Panc1 (cell line): ENCODE data around the gene ADGRB3. TPM values are rescaled to one million over a fixed set of nuclear protein-coding genes. Genes with fewer than 3 reads are reported as not detected.

ENCODE experiments used
- ATAC-seq: fragments of 200-7000 bp; cut with Tn5 transposase; 2 replicates; pipeline ENCODE4 v1.9.1; 2020; ENCODE audit warnings: mild to moderate bottlenecking, moderate library complexity
- BruUV-seq: library from RNA; stranded (reverse); fragments of 400-500 nt; replicated peaks from 2 replicates; lab custom pipeline; 2021; lab: Mats Ljungman, UMichigan
- CTCF ChIA-PET: fragments of 300-600 bp; sonication (Branson Sonifier 250); formaldehyde crosslinking; loops from one replicate; lab custom pipeline; 2022; ENCODE audit warnings: antibody characterized with exemption; lab: Charles Lee
- POLR2A ChIA-PET: fragments of 300-600 bp; sonication (Branson Sonifier 250); formaldehyde crosslinking; loops from one replicate; lab custom pipeline; 2022; ENCODE audit warnings: antibody characterized with exemption; lab: Charles Lee
- DNase-seq: peaks from one replicate; pipeline ENCODE4 v3.0.0-alpha.2; 2010; ENCODE audit warnings: low read depth, low spot score
- H3K27ac ChIP-seq: 2 replicates; pipeline ENCODE4 v1.5.1; 2011; ENCODE audit warnings: mild to moderate bottlenecking, low read length, inconsistent platforms
- H3K27me3 ChIP-seq: fragments of 200-500 bp; sonication (Bioruptor generic); 2 replicates; pipeline ENCODE4 v1.6.0; 2014; ENCODE audit warnings: low read length, inconsistent platforms; ENCODE audit not compliant: control insufficient read depth, insufficient read depth
- H3K36me3 ChIP-seq: fragments of 200-500 bp; sonication (Bioruptor generic); 2 replicates; pipeline ENCODE4 v1.5.1; 2014; ENCODE audit warnings: inconsistent platforms, mild to moderate bottlenecking, low read length, moderate library complexity; ENCODE audit not compliant: control insufficient read depth, insufficient read depth
- H3K4me1 ChIP-seq: 2 replicates; pipeline ENCODE4 v1.5.1; 2011; ENCODE audit warnings: inconsistent platforms, mild to moderate bottlenecking, low read length, moderate library complexity; ENCODE audit not compliant: control insufficient read depth, insufficient read depth
- H3K4me3 ChIP-seq, 2 experiments: 2 replicates each; pipeline ENCODE4 v1.5.1; 2011 to 2012; ENCODE audit warnings: low read depth in 2 of 2, low read length in 2 of 2, mild to moderate bottlenecking in 2 of 2, inconsistent platforms in 1 of 2, moderate library complexity in 1 of 2
- H3K9me3 ChIP-seq: fragments of 200-500 bp; sonication (Bioruptor generic); 2 replicates; pipeline ENCODE4 v1.5.1; 2014; ENCODE audit warnings: low read depth, mild to moderate bottlenecking, inconsistent platforms, low read length, moderate library complexity; ENCODE audit not compliant: control insufficient read depth, insufficient read depth
- CTCF ChIP-seq: fragments of 450-650 bp; IDR thresholded peaks from 2 replicates; pipeline ENCODE4 v1.5.1; 2017; ENCODE audit warnings: mild to moderate bottlenecking
- POLR2AphosphoS5 ChIP-seq: IDR thresholded peaks from 2 replicates; pipeline ENCODE4 v1.6.1; 2012; ENCODE audit warnings: mild to moderate bottlenecking, low read depth, low read length, moderate library complexity
- REST ChIP-seq, 2 experiments: IDR thresholded peaks; 2 replicates each; pipeline ENCODE4 v1.6.1; 2011 to 2012; ENCODE audit warnings: low read depth in 2 of 2, control low read depth in 1 of 2, low read length in 1 of 2, mild to moderate bottlenecking in 1 of 2, moderate library complexity in 1 of 2; ENCODE audit not compliant: insufficient read depth in 1 of 2
- SIN3A ChIP-seq: IDR thresholded peaks from 2 replicates; pipeline ENCODE4 v1.6.1; 2012; ENCODE audit warnings: low read depth, mild to moderate bottlenecking, low read length, moderate library complexity, borderline replicate concordance; ENCODE audit not compliant: insufficient read depth
- TCF7L2 ChIP-seq: IDR thresholded peaks from 2 replicates; pipeline ENCODE4 v1.6.1; 2011; ENCODE audit warnings: mild to moderate bottlenecking, low read depth, low read length, inconsistent platforms
- in situ Hi-C: cut with HindIII; loops from 2 replicates; pipeline ENCODE4 v1.10.0; 2016; ENCODE audit warnings: low sequenced_read_pairs, low pct_unique_long_range_greater_than_20kb
- intact Hi-C: fragments of 100-400 bp; cut with micrococcal nuclease; formaldehyde crosslinking; loops from one replicate; pipeline ENCODE4 v1.10.0; 2022; ENCODE audit not compliant: unreplicated experiment
- total RNA-seq: library from RNA; stranded (reverse); gene quantifications from one replicate; pipeline ENCODE4 v1.2.1, GENCODE V29; 2021; ENCODE audit not compliant: unreplicated experiment

ADGRB3 gene
- total RNA-seq, 1 experiment from 2014 or later: 0.10 TPM

GRCh38 chr6:68704485-68704884 lies 69.4 kb downstream of the ADGRB3 start:
- POLR2A ChIA-PET: no interaction called here
- Histone ChIP-seq H3K27ac (no peak overlapping the region), H3K9me3 (no peaks in the 10 kb centered on the region), H3K4me3 (no peak overlapping the region), H3K36me3 (no peaks in the 10 kb centered on the region), H3K4me1 (no peaks in the 10 kb centered on the region), H3K27me3 (no peaks in the 10 kb centered on the region)
- no peak for ATAC-seq
- no peak for TF ChIP-seq TCF7L2
- no peak for TF ChIP-seq SIN3A
- no peak for TF ChIP-seq POLR2AphosphoS5
- TF ChIP-seq CTCF: no peak
- no peak for TF ChIP-seq REST (IDR thresholded peaks at IDR 0.05; ENCODE audit: insufficient read depth in 1 of 2, low read depth in 2 of 2, low read length in 1 of 2)
- in situ Hi-C loops: no loop called here
- CTCF ChIA-PET: no interaction called here
- no TSS peak for BruUV-seq
- DNase-seq: no peak
- intact Hi-C loops: no loop called here

GRCh38 chr6:68709091-68709490 lies 74.0 kb downstream of the ADGRB3 start:
- H3K4me1 ChIP-seq: no peaks in the 10 kb centered on the region
- POLR2A ChIA-PET: no interaction called here
- no TSS peak for BruUV-seq
- ATAC-seq (no peak), DNase-seq (no peak)
- no peaks in the 10 kb centered on the region for H3K27me3 ChIP-seq
- CTCF ChIA-PET: no interaction called here
- no peak overlapping the region for H3K4me3 ChIP-seq
- no peak overlapping the region for H3K27ac ChIP-seq
- no peaks in the 10 kb centered on the region for H3K9me3 ChIP-seq
- intact Hi-C loops (no loop called here), in situ Hi-C loops (no loop called here)
- no peak for TF ChIP-seq TCF7L2
- TF ChIP-seq POLR2AphosphoS5: no peak
- TF ChIP-seq SIN3A: no peak
- no peak for TF ChIP-seq REST (IDR thresholded peaks at IDR 0.05; ENCODE audit: insufficient read depth in 1 of 2, low read depth in 2 of 2, low read length in 1 of 2)
- no peak for TF ChIP-seq CTCF
- no peaks in the 10 kb centered on the region for H3K36me3 ChIP-seq
